ENCODE results near the gene RPL6.

RPL6 gene

DNA sequence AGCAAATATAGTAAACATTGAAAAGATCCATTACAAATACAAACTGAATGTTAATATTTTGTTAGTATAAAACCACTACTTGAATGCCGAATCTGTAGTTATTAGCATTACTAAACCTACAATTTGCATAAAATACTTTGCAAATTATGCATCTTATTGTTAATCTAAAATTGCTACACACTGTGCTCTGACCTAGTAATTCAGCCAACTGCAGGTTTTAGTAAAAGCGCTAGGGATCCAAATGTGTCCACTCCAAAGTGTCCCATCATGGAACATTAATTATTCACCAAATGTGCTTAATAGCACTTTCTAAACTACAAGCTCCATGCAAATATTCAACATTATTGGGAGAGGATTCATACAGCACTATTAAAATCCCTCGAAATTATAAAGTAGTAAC is 41.4 kb downstream of the RPL6 start:
- H3K27me3 ChIP-seq (ENCODE audit: insufficient read depth, low read length) = no peaks in the 10 kb centered on the region
- no peaks in the 10 kb centered on the region for H3K36me3 ChIP-seq (ENCODE audit: insufficient read depth, low read length)
- H3F3A ChIP-seq (ENCODE audit: insufficient read depth, low read length) = no peaks in the 10 kb centered on the region
- no peak overlapping the region for H3K9ac ChIP-seq (ENCODE audit: low read length)
- no peaks in the 10 kb centered on the region for H4K20me1 ChIP-seq (ENCODE audit: insufficient read depth, low read length)
- H3K79me2 ChIP-seq (ENCODE audit: insufficient read depth, low read length) = peaks cover 81% of the 10 kb centered on the region
- H3K4me3 ChIP-seq (ENCODE audit: low read depth, low read length, poor library complexity, severe bottlenecking) = no peak overlapping the region
- no peaks in the 10 kb centered on the region; the same call in 1 of the 2 replicates for H3K9me3 ChIP-seq (ENCODE audit: low read length)
- H3K27ac ChIP-seq (ENCODE audit: low read depth, low read length, poor library complexity, severe bottlenecking) = no peak overlapping the region
- no peak overlapping the region for H2AFZ ChIP-seq (ENCODE audit: low read length)
- H3K9me2 ChIP-seq (ENCODE audit: low read depth, low read length) = no peaks in the 10 kb centered on the region
- TF ChIP-seq, protein P1, sequence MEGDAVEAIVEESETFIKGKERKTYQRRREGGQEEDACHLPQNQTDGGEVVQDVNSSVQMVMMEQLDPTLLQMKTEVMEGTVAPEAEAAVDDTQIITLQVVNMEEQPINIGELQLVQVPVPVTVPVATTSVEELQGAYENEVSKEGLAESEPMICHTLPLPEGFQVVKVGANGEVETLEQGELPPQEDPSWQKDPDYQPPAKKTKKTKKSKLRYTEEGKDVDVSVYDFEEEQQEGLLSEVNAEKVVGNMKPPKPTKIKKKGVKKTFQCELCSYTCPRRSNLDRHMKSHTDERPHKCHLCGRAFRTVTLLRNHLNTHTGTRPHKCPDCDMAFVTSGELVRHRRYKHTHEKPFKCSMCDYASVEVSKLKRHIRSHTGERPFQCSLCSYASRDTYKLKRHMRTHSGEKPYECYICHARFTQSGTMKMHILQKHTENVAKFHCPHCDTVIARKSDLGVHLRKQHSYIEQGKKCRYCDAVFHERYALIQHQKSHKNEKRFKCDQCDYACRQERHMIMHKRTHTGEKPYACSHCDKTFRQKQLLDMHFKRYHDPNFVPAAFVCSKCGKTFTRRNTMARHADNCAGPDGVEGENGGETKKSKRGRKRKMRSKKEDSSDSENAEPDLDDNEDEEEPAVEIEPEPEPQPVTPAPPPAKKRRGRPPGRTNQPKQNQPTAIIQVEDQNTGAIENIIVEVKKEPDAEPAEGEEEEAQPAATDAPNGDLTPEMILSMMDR (IDR thresholded peaks at IDR 0.05; ENCODE audit: low read length) = no peak
- no peak for TF ChIP-seq EZH2 (IDR thresholded peaks at IDR 0.05; ENCODE audit: borderline replicate concordance, low read length)
- H3K4me1 ChIP-seq (ENCODE audit: insufficient read depth, low read length, severe bottlenecking) = peaks cover 7% of the 10 kb centered on the region
- no peak overlapping the region for H3K4me2 ChIP-seq (ENCODE audit: low read length)

- no peak overlapping the region for H3K4me2 ChIP-seq (ENCODE audit: low read length)
- no peaks in the 10 kb centered on the region for H3K9me2 ChIP-seq (ENCODE audit: low read depth, low read length)
- no peak overlapping the region for H3K27ac ChIP-seq (ENCODE audit: low read depth, low read length, poor library complexity, severe bottlenecking)
- peaks cover 66% of the 10 kb centered on the region for H3K79me2 ChIP-seq (ENCODE audit: insufficient read depth, low read length)
- H4K20me1 ChIP-seq (ENCODE audit: insufficient read depth, low read length) = no peaks in the 10 kb centered on the region
- no peak overlapping the region for H3K4me3 ChIP-seq (ENCODE audit: low read depth, low read length, poor library complexity, severe bottlenecking)
- no peaks in the 10 kb centered on the region for H3K36me3 ChIP-seq (ENCODE audit: insufficient read depth, low read length)
- no peaks in the 10 kb centered on the region for H3F3A ChIP-seq (ENCODE audit: insufficient read depth, low read length)
- no peak overlapping the region for H3K9ac ChIP-seq (ENCODE audit: low read length)
- H3K4me1 ChIP-seq (ENCODE audit: insufficient read depth, low read length, severe bottlenecking) = peaks cover 7% of the 10 kb centered on the region
- H3K9me3 ChIP-seq (ENCODE audit: low read length) = no peaks in the 10 kb centered on the region
- H3K27me3 ChIP-seq (ENCODE audit: insufficient read depth, low read length) = no peaks in the 10 kb centered on the region
- TF ChIP-seq, protein P1 (IDR thresholded peaks at IDR 0.05; ENCODE audit: low read length) = no peak
- no peak for TF ChIP-seq EZH2 (IDR thresholded peaks at IDR 0.05; ENCODE audit: borderline replicate concordance, low read length)
- no peak overlapping the region for H2AFZ ChIP-seq (ENCODE audit: low read length)
Observed at GRCh38 chr12:112362310-112362709, 47.1 kb downstream of the RPL6 start.

- Histone ChIP-seq H3K9me2 (ENCODE audit: low read depth, low read length) (no peaks in the 10 kb centered on the region), H3K4me2 (ENCODE audit: low read length) (no peak overlapping the region), H3K4me1 (ENCODE audit: insufficient read depth, low read length, severe bottlenecking) (peaks cover 7% of the 10 kb centered on the region), H3K9me3 (ENCODE audit: low read length) (no peaks in the 10 kb centered on the region), H2AFZ (ENCODE audit: low read length) (no peak overlapping the region), H3K79me2 (ENCODE audit: insufficient read depth, low read length) (peaks cover 70% of the 10 kb centered on the region), H3K9ac (ENCODE audit: low read length) (no peak overlapping the region), H3K27ac (ENCODE audit: low read depth, low read length, poor library complexity, severe bottlenecking) (no peak overlapping the region), H3F3A (ENCODE audit: insufficient read depth, low read length) (no peaks in the 10 kb centered on the region), H3K27me3 (ENCODE audit: insufficient read depth, low read length) (no peaks in the 10 kb centered on the region), H3K36me3 (ENCODE audit: insufficient read depth, low read length) (no peaks in the 10 kb centered on the region), H4K20me1 (ENCODE audit: insufficient read depth, low read length) (no peaks in the 10 kb centered on the region), H3K4me3 (ENCODE audit: low read depth, low read length, poor library complexity, severe bottlenecking) (no peak overlapping the region)
- TF ChIP-seq, protein P1 (IDR thresholded peaks at IDR 0.05; ENCODE audit: low read length) = no peak
- no peak for TF ChIP-seq EZH2 (IDR thresholded peaks at IDR 0.05; ENCODE audit: borderline replicate concordance, low read length)
Observed at GRCh38 chr12:112361271-112361670, 48.1 kb downstream of the RPL6 start.
